GM23338 (cell line): Measurements from ENCODE around the gene ZBTB9. TPM values are rescaled to one million over a fixed set of nuclear protein-coding genes. Genes with fewer than 3 reads are reported as not detected.

Source experiments
- ATAC-seq: fragments of 200-7000 bp; cut with Tn5 transposase; 3 replicates; pipeline ENCODE4 v1.9.1; 2020
- DNase-seq: peaks from one replicate; pipeline ENCODE4 v3.0.0-alpha.2; 2015; ENCODE audit warnings: low spot score
- H2AFZ ChIP-seq: fragments of 200-600 bp; sonication (generic); 2 replicates; pipeline ENCODE4 v1.8.0; 2016; ENCODE audit warnings: antibody characterized with exemption, mild to moderate bottlenecking, moderate library complexity
- H3F3A ChIP-seq: fragments of 200-600 bp; sonication (generic); replicated peaks from 2 replicates; pipeline ENCODE4 v1.8.0; 2017; ENCODE audit warnings: antibody characterized with exemption, mixed run types, low read depth
- H3K27ac ChIP-seq: fragments of 200-600 bp; sonication (generic); 2 replicates; pipeline ENCODE4 v1.6.1; 2016; ENCODE audit warnings: low read depth
- H3K27me3 ChIP-seq: fragments of 200-600 bp; sonication (generic); 2 replicates; pipeline ENCODE4 v1.8.0; 2016; ENCODE audit warnings: mild to moderate bottlenecking, mixed run types, moderate library complexity; ENCODE audit not compliant: insufficient read depth
- H3K36me3 ChIP-seq: fragments of 200-600 bp; sonication (generic); 2 replicates; pipeline ENCODE4 v1.8.0; 2016; ENCODE audit warnings: mild to moderate bottlenecking; ENCODE audit not compliant: insufficient read depth
- H3K4me1 ChIP-seq: fragments of 200-600 bp; sonication (generic); 2 replicates; pipeline ENCODE4 v1.8.0; 2016; ENCODE audit warnings: mild to moderate bottlenecking, moderate library complexity; ENCODE audit not compliant: insufficient read depth
- H3K4me2 ChIP-seq: fragments of 200-600 bp; sonication (generic); 2 replicates; pipeline ENCODE4 v1.7.1; 2017; ENCODE audit warnings: mixed run types
- H3K4me3 ChIP-seq: fragments of 200-600 bp; sonication (generic); 2 replicates; pipeline ENCODE4 v1.6.1; 2016; ENCODE audit warnings: mixed run types
- H3K79me2 ChIP-seq: fragments of 200-600 bp; sonication (generic); replicated peaks from 2 replicates; pipeline ENCODE4 v1.8.0; 2017; ENCODE audit warnings: mild to moderate bottlenecking; ENCODE audit not compliant: insufficient read depth
- H3K9me2 ChIP-seq: fragments of 200-600 bp; sonication (generic); 2 replicates; pipeline ENCODE4 v1.8.0; 2017; ENCODE audit not compliant: insufficient read depth
- H4K20me1 ChIP-seq: fragments of 200-600 bp; sonication (generic); replicated peaks from 2 replicates; pipeline ENCODE4 v1.8.0; 2017; ENCODE audit warnings: mild to moderate bottlenecking; ENCODE audit not compliant: insufficient read depth
- H3K27ac Mint-ChIP-seq: 2 replicates; pipeline ENCODE4 v1.8.0; 2020; ENCODE audit warnings: inconsistent platforms, mild to moderate bottlenecking, moderate library complexity, mixed read lengths
- H3K27me3 Mint-ChIP-seq: 3 replicates; pipeline ENCODE4 v1.8.0; 2022; ENCODE audit warnings: low read depth, mild to moderate bottlenecking, moderate library complexity, mixed read lengths, inconsistent platforms; ENCODE audit not compliant: insufficient read depth, poor library complexity
- H3K36me3 Mint-ChIP-seq: 3 replicates; pipeline ENCODE4 v1.8.0; 2021; ENCODE audit warnings: low read depth, mild to moderate bottlenecking, inconsistent platforms, moderate library complexity, mixed read lengths
- H3K4me1 Mint-ChIP-seq: 3 replicates; pipeline ENCODE4 v1.8.0; 2020; ENCODE audit warnings: mild to moderate bottlenecking, inconsistent platforms, mixed read lengths
- H3K4me3 Mint-ChIP-seq: 3 replicates; pipeline ENCODE4 v1.8.0; 2021; ENCODE audit warnings: moderate library complexity, mild to moderate bottlenecking, inconsistent platforms, mixed read lengths
- H3K9me3 Mint-ChIP-seq: 3 replicates; pipeline ENCODE4 v1.8.0; 2020; ENCODE audit warnings: moderate library complexity, mild to moderate bottlenecking, inconsistent platforms, mixed read lengths
- CREB1 ChIP-seq: fragments of 250-450 bp; sonication (Bioruptor Pico); IDR thresholded peaks from 2 replicates; pipeline ENCODE4 v1.5.0; 2020; ENCODE audit warnings: low read depth, mild to moderate bottlenecking, moderate library complexity
- CTCF ChIP-seq, 2 experiments: fragments of 200-600 bp in 1 of 2; sonication (generic) in 1 of 2; conservative IDR thresholded peaks; 2 replicates each; pipeline versions ENCODE4 v1.5.1 to v1.6.1; 2016 to 2017; ENCODE audit warnings: antibody characterized with exemption in 2 of 2, low read depth in 2 of 2, mild to moderate bottlenecking in 2 of 2, moderate library complexity in 1 of 2
- ETS1 ChIP-seq: IDR thresholded peaks from 2 replicates; pipeline ENCODE4 v1.6.1; 2016; ENCODE audit warnings: antibody characterized with exemption
- EZH2 ChIP-seq: fragments of 200-600 bp; sonication (generic); IDR thresholded peaks from one replicate; pipeline ENCODE4 v1.8.0; 2017; ENCODE audit warnings: antibody characterized with exemption, mild to moderate bottlenecking, low read depth; ENCODE audit not compliant: unreplicated experiment
- EZH2phosphoT487 ChIP-seq: fragments of 200-600 bp; sonication (generic); IDR thresholded peaks from one replicate; pipeline ENCODE4 v1.8.1; 2018; ENCODE audit warnings: antibody characterized with exemption; ENCODE audit not compliant: unreplicated experiment
- JUNB ChIP-seq: IDR thresholded peaks from one replicate; pipeline ENCODE4 v1.6.1; 2016; ENCODE audit warnings: antibody characterized with exemption; ENCODE audit not compliant: unreplicated experiment
- NANOG ChIP-seq: IDR thresholded peaks from 2 replicates; pipeline ENCODE4 v1.6.1; 2016; ENCODE audit warnings: antibody characterized with exemption, borderline replicate concordance
- POLR2AphosphoS5 ChIP-seq: IDR thresholded peaks from 2 replicates; pipeline ENCODE4 v1.6.1; 2016; ENCODE audit warnings: antibody characterized with exemption, low read depth
- REST ChIP-seq: IDR thresholded peaks from one replicate; pipeline ENCODE4 v1.6.1; 2018; ENCODE audit warnings: antibody characterized with exemption; ENCODE audit not compliant: unreplicated experiment
- STAT1 ChIP-seq: IDR thresholded peaks from one replicate; pipeline ENCODE4 v1.6.1; 2016; ENCODE audit warnings: antibody characterized with exemption; ENCODE audit not compliant: unreplicated experiment
- ZNF114 ChIP-seq: fragments of 250-450 bp; sonication (Bioruptor Pico); IDR thresholded peaks from 2 replicates; pipeline ENCODE4 v1.5.0; 2020; ENCODE audit warnings: mild to moderate bottlenecking, moderate library complexity
- ZNF331 ChIP-seq: fragments of 250-450 bp; sonication (Bioruptor Pico); IDR thresholded peaks from 2 replicates; pipeline ENCODE4 v1.5.0; 2020; ENCODE audit warnings: low read depth, mild to moderate bottlenecking, moderate library complexity
- ZNF462 ChIP-seq: fragments of 250-450 bp; sonication (Bioruptor Pico); IDR thresholded peaks from 2 replicates; pipeline ENCODE4 v1.5.0; 2020; ENCODE audit warnings: mild to moderate bottlenecking, moderate library complexity
- polyA plus RNA-seq: library from polyadenylated mRNA; unstranded; fragments of >200 nt; fragmentation: Nextera tagmentation; extraction: Ambion mirVana; gene quantifications from 2 replicates; pipeline ENCODE4 v1.2.1, GENCODE V29; 2016
- total RNA-seq: library from RNA; depleted of rRNA; stranded (reverse); fragments of >200 nt; shearing (Covaris generic); gene quantifications from 2 replicates; pipeline ENCODE4 v1.2.3, GENCODE V29; 2014

ZBTB9 gene
- total and polyA plus RNA-seq, 2 experiments from 2014 or later, result 13.5 to 17.9 TPM

- no peaks in the 10 kb centered on the region for H3K9me3 Mint-ChIP-seq
- H3K27me3 ChIP-seq, result no peaks in the 10 kb centered on the region
- TF ChIP-seq POLR2AphosphoS5, result no peak
- TF ChIP-seq EZH2phosphoT487, result no peak
- TF ChIP-seq ZNF114, result no peak
- no peak for TF ChIP-seq REST
- no peak for TF ChIP-seq STAT1
- no peak for TF ChIP-seq NANOG
- no peak for TF ChIP-seq EZH2
- no peak for TF ChIP-seq CREB1 (CRISPR knock-in tag)
- TF ChIP-seq JUNB, result no peak
- TF ChIP-seq CTCF (conservative IDR thresholded peaks at IDR 0.05; ENCODE audit: low read depth in 2 of 2), result no peak
- no peak for TF ChIP-seq ZNF331 (CRISPR knock-in tag)
- TF ChIP-seq ZNF462 (CRISPR knock-in tag), result no peak
- TF ChIP-seq ETS1, result no peak
Observed at GRCh38 chr6:33433544-33434191, 20.7 kb upstream of the ZBTB9 start.

More at GRCh38 chr6:33433544-33434191, 20.7 kb upstream of the ZBTB9 start:
- H2AFZ ChIP-seq, result no peak overlapping the region
- H4K20me1 ChIP-seq, result no peaks in the 10 kb centered on the region; the same call in 1 of the 2 replicates
- peak overlapping the region; percentile 100 for H3K27ac ChIP-seq
- H3K4me1 ChIP-seq, result peaks cover 51% of the 10 kb centered on the region
- H3K4me3 ChIP-seq, result peak overlapping the region; percentile 64
- peaks cover 23% of the 10 kb centered on the region; the same call in 1 of the 2 replicates for H3F3A ChIP-seq
- Mint-ChIP-seq H3K27me3 (peaks cover 19% of the 10 kb centered on the region), H3K4me1 (peaks cover 50% of the 10 kb centered on the region), H3K27ac (peak overlapping the region; percentile 90), H3K36me3 (peaks cover 62% of the 10 kb centered on the region), H3K4me3 (peak overlapping the region; percentile 80)
- DNase-seq, result peak; percentile 64
- peak overlapping the region; percentile 90 for H3K4me2 ChIP-seq
- H3K36me3 ChIP-seq, result peaks cover 36% of the 10 kb centered on the region
- peaks cover 61% of the 10 kb centered on the region for H3K79me2 ChIP-seq
- peak; percentile 52 for ATAC-seq
- H3K9me2 ChIP-seq, result no peaks in the 10 kb centered on the region
